Mesangial cell (primary cell): ENCODE measurements around the gene NUP98. TPM values are rescaled to one million over a fixed set of nuclear protein-coding genes. Genes with fewer than 3 reads are reported as not detected.

Source experiments
- total RNA-seq: library from RNA; depleted of rRNA; stranded (reverse); fragments of >200 nt; gene quantifications from 2 replicates; pipeline ENCODE4 v1.2.3, GENCODE V29; 2015

The NUP98 gene
- total RNA-seq: 81.0 and 161 TPM in 2 replicates

GRCh38 chr11:3797329-3798090 lies at the start of gene NUP98:
TSS of gene NUP98 (minus strand) at chr11:3797554. CDS start at chr11:3782117, 15,437 bp downstream.

GRCh38 chr11:3840870-3841425 lies 43.6 kb upstream of the NUP98 start, which contains the start of gene RHOG:
TSS of gene RHOG (minus strand) at chr11:3840959. CDS start at chr11:3828138, 12,821 bp downstream.

GRCh38 chr11:3807909-3808860 lies 10.8 kb upstream of the NUP98 start, which contains the start of gene PGAP2:
TSS of gene PGAP2 (plus strand) at chr11:3808560. CDS start at chr11:3811260, 2,700 bp downstream.

GRCh38 chr11:3671334-3672254 lies 125.8 kb downstream of the NUP98 start, which contains the start of gene CHRNA10:
TSS of gene CHRNA10 (minus strand) at chr11:3671384. CDS start at chr11:3671312, 72 bp downstream.

GRCh38 chr11:3644817-3645235 lies 152.5 kb downstream of the NUP98 start, which contains the start of gene ART1:
TSS of gene ART1 (plus strand) at chr11:3645128. CDS start at chr11:3659214, 14,086 bp downstream.

GRCh38 chr11:3641701-3642070 lies 155.7 kb downstream of the NUP98 start, which contains the start of gene ART5:
TSS of gene ART5 (minus strand) at chr11:3641992. CDS start at chr11:3641862, 130 bp downstream.

Other genes starting within 250 kb of the NUP98 start
- 3.0 TPM in 1 of 2 replicates, not detected in the other for gene ART5, start 155.6 kb downstream of the NUP98 start, total RNA-seq
- gene ART1, start 152.4 kb downstream of the NUP98 start, total RNA-seq: not detected in 2 replicates
- gene CHRNA10, start 126.2 kb downstream of the NUP98 start, total RNA-seq: 0.13 and 0.81 TPM in 2 replicates
- gene PGAP2, start 11.0 kb upstream of the NUP98 start, total RNA-seq: 19.5 and 23.6 TPM in 2 replicates
- 49.6 and 55.6 TPM in 2 replicates for gene RHOG, start 43.4 kb upstream of the NUP98 start, total RNA-seq
- 18.7 and 20.2 TPM in 2 replicates for gene STIM1, start 58.1 kb upstream of the NUP98 start, total RNA-seq